ENCODE measurements around the gene CCDC138. TPM values are rescaled to one million over a fixed set of nuclear protein-coding genes. Genes with fewer than 3 reads are reported as not detected.

CCDC138 gene
- polyA plus RNA-seq, 4 donors = 10.7 to 18.6 (median 17.2) TPM

DNA sequence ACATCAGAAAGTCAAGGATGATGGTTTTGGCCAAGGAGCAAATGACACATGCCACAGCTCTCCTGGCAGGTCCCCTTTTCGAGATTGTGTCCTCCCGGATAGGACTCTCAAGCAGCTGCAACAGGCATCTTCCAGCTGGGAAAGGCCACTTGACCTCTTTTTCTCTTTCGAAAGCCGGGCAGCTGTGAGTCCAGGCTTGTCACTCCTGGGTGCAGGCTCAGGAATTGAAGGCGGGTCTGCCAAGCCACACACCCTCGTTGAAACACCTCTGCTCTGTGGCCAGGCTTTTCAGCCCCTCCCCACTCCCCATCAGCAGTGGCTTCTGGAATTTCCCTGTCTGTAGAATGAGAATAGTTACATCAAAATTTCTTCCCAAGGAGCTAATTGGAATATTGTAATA, 98.0 kb downstream of the CCDC138 start:
- DNase-seq (ENCODE audit: low read depth in 4 of 4, low spot score in 3 of 4) = no peak

DNA sequence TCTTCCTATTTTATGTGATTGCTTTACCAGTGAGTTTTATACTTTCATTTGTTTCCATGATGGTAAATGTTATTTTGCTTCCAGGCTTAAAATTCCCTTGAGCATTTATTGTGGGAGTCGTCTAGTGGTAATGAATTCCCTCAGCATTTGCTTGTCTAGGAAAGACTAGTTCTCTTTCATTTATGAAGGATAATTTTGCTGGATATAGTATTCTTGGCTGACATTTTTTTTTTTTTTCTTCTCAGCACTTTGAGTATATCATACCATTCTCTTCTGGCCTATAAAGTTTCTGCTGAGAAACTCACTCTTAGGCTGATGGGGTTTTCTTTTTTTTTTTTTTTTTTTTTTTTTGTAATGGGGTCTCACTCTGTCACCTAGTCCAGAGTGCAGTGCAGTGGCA, 103.3 kb downstream of the CCDC138 start:
- no peak for DNase-seq (ENCODE audit: low read depth in 4 of 4, low spot score in 3 of 4)

DNA sequence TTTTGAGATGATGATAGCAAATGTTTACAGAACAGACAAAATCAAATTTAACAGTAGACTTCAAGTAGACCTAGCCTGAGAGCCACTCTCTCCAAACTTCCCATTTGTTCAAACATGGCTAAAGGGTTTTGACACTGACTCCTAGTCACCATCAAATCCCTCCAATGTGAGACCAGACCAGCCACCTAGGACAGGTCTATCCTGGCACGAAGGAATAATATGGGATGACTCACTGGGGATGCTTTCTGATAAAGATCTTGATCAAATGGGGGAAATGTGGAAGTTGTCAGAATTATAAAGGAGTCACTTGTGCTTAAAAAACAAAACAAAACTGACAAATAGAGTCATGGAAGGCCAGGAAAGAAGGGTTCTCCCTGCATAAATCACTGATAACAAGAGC, 106.7 kb downstream of the CCDC138 start:
- no peak for DNase-seq (ENCODE audit: low read depth in 4 of 4, low spot score in 3 of 4)

DNA sequence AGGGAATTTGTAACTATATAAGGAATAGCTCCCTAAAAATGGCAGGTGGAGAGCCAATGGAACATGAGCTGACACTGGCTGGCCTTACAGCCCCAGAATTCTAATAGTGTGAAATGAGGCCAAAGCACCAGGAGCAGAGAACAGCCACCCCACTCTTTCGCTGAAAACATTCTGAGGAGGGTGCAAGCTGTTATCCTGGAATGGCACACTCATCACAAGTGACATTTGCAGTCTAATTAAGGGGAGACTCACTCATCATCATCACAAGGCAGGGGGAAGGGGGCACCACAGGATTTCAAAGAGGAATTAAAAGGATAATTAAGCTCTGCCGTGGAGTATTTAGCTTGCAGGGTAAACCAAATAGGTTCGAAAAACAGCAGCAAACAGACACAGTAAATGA, 108.2 kb downstream of the CCDC138 start:
- DNase-seq (ENCODE audit: low read depth in 4 of 4, low spot score in 3 of 4) = no peak

DNA sequence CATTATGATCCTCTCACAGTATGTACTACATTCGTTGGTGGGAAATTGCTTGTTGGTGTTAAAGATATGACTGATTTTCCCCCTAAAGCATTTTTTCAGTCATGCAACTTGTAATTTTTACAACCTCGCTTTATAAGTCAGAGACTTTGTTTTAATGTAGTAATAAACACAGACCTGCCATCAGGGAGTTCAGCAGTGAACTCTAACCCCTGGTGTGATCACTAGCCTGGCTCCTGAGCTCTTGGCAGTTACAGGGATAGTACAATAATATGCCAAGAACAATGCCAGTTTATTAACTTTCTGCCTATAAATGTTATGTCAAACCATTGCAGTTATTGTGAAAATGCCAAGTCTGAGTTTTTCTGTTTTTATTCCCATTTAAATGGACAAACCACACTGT, 108.6 kb downstream of the CCDC138 start:
- no peak for DNase-seq (ENCODE audit: low read depth in 4 of 4, low spot score in 3 of 4)

DNA sequence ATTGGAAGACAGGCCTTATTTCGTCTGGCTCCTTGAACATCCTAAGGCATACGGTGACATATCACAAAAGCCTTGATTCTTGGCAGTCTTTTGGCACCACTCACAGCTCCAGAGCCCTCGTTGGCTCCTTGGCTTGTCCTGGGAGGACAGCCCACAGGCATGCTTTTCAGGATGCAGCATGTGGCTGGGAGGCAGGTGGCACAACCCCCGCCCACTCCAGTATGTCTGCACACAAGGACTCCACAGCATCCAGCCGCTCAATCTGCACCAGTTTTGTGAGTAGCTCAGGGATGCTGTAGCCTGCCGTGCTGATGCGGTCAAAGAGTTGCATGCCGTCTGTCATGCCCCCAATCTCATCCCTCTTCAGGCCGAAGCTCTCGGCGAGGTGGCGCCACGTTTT, 110.2 kb downstream of the CCDC138 start:
- DNase-seq (ENCODE audit: low read depth in 4 of 4, low spot score in 3 of 4) = no peak

DNA sequence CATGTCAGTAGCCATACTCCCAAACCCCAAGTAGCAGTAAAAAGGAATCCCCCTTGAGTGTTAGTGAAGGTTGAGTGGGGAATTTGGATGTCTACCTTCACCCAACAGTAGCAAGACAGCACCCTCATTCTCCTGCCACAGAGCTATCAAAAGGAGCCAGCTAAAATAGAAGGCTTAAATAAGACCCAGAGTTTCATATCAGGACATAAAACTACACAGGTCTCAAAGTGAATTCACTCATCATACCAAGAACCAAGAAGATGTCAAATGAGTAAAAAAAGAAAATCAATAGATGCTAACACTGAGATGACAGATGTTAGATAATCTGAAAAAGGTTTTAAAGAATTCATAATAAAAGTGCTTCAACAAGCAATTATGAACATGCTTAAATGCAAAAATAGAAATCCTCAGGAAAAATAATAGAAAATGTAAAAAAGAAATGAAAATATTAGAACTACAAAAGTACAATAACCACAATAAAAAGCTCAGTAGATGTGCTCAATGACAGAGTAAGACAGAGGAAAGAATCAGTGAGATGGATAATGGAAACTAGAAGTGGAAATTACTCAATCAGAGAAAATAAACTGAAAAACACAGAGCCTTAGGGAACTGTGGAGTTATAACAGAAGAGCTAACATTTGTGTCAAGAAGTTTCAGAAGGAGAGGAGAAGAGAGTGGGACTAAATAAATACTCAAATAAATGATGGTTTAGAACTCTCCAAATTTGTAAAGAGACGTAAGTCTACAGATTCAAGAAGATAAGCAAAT, 111.9 kb downstream of the CCDC138 start:
- DNase-seq (ENCODE audit: low read depth in 4 of 4, low spot score in 3 of 4) = no peak

DNA sequence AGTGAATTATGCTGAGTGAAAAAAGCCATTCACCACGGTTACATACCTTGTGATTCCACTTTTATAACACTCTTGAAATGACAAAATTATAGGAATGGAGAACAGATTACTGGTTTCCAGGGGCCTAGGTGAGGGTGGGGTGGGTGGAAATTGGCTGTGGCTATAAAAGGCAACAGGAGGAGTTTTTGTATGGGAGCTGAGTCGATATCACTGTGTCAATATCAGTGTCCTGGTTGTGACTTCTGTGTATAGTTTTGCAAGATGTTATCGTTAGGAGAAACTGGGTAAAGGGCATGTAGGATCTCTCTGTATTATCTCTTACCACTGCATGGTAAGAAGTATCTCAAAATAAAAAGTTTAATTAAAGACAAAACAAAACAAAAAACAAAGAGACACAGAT, 118.1 kb downstream of the CCDC138 start:
- no peak for DNase-seq (ENCODE audit: low read depth in 4 of 4, low spot score in 3 of 4)

DNA sequence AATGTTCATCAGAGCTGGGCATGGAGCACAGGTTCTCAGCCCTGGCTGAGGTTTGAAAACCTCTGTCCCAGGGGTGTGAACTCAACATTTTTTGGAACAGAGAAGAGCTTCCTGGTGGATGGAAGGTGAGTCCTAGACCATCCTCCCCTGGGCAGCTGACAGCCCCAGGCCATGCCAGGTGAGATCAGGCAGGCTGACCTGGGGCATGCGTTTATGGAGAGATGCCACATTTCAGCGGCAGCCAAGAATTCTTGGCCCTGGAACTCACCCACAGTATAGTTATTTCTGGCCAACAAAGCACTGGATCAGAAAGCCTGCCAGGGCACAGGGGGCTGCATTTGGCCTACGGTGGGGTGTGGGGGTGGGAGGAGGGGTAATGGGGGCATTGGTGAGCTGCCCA, 118.6 kb downstream of the CCDC138 start:
- no peak for DNase-seq (ENCODE audit: low read depth in 4 of 4, low spot score in 3 of 4)

DNA sequence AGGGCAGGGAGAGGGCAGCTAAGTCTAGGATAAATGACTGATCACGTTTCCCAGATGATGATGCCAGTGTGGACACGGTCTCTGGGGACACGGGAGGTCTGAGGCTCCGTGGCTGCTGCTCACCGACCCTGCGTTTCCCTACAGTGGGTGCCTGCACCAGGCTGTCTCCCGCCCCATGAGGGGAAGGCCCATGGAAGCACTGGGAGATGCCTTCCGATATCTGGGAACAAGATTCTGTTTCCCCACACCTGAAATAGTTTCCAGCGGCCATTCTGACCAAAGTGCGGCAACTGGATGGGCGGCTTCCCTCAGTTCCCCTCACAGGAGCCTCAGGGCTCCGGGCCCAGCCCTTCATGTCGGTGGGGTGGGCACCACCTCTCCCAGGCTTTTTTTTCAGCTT, 119.3 kb downstream of the CCDC138 start:
- DNase-seq (ENCODE audit: low read depth in 4 of 4, low spot score in 3 of 4) = no peak

DNA sequence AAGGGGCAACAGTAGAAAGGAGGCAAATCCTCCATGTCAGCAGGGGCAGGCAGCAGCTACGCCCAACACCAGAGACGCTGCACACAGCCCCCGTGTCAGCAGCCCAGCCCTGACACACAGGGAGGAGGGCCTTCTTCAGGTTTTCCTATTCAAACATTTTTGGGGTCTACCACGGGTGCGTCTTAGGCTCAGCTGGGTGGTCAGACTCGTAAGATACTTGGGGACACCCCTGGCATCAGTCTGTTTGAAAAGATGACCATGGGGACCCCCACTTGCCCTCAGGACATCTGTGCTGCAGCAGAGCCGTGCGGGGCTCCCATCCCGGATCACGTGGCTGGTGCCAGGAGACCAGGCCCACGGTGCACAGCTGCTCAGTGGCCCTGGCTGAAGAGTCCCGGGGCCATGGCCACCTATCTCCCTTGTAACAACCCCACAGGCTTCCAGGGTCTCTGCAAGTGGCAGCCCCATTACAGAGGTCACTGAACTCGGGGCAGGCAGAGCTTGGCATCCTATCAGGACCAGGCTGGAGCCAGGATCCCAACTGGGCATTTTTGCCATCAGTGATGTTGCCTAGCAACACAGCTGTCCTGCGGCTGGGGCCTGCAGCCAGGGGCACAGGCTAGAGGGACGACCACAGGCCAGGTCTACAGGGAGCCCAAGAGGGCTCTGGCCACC, 120.0 kb downstream of the CCDC138 start:
- no peak for DNase-seq (ENCODE audit: low read depth in 4 of 4, low spot score in 3 of 4)

DNA sequence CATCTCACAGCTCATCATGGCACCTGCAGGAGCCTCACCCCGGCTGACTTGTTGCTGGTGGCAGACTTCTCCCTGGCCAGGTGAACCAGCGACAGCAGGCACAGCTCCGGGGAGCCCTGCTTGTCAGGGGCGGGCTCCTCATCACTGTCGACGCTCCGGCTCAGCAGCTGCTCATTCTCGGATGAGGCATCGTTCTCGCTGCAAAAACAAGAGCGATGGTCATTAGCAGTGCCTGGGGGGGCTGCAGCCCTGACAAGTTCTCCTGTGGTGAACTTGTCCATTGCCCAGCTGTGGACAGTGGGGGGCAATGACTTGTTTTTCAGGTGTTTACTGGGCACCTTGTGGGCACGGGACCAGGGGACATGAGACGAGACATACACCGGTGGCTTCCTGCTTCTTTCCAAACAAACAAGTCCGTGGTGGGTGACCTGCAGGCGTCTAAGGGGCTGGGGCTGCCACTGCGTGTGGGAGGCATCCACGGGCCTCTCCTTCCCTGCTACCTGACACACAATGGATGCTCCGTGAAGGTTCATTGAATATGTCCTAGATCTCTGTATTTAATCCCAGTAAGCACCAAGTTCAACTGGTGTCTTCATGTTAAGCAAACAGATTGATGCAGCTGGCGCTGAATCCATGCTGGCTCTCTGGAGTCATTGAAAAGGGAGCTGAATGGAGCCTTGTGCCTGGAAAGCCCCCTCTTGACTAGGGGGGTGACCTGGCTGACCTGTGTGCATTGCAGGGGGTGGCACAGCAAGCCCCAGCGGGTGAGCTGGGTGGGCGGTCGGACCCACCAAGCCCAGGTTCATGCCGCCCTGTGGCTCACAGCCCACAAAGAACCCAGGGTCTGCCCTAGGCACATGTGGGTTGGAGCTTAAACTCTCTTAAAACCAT, 121.5 kb downstream of the CCDC138 start:
- no peak for DNase-seq (ENCODE audit: low read depth in 4 of 4, low spot score in 3 of 4)

DNA sequence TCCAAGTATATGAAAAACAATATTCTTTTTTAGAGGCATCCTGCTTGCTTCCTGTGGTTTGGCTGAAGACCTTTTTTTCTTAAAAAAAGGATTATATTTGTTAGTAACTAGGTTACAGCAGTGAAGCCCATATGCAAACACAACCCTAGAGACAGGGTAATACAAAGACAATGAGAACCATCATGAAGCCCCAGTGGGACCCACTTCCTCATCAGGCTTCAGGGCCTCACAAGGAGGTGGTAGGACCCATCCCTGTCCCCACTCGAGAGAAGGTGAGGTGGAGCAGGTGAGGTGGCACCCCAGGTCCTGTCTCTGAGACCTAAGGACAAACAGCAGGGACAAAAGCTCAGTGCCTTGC, 122.1 kb downstream of the CCDC138 start:
- no peak for DNase-seq (ENCODE audit: low read depth in 4 of 4, low spot score in 3 of 4)

DNA sequence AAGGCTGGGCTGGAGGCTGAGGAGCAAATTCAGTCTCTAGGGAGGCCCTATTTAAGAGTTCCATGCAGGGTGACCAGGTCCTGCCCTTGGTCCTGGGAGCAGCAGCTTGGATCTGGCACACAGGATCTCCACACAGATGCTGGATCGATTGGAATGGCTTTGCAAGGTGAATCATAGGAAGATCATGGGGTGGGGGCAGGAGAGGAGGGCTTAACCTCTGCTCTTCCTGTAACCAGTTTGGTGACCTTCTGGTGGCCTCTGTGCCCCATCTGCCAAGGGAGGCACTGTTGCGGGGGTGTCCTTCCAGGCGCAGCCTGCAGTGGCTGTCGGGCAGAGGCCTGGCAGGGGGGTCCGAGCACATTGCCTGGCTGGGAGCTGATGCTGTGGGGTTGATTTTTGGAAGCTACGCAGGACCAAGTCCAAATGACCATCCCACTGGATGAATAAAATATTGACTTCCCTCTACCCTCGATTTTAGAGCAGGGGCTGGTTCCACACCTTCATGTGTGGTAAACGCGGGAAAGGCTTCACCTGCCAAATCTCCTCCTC, 122.8 kb downstream of the CCDC138 start:
- DNase-seq (ENCODE audit: low read depth in 4 of 4, low spot score in 3 of 4) = no peak

DNA sequence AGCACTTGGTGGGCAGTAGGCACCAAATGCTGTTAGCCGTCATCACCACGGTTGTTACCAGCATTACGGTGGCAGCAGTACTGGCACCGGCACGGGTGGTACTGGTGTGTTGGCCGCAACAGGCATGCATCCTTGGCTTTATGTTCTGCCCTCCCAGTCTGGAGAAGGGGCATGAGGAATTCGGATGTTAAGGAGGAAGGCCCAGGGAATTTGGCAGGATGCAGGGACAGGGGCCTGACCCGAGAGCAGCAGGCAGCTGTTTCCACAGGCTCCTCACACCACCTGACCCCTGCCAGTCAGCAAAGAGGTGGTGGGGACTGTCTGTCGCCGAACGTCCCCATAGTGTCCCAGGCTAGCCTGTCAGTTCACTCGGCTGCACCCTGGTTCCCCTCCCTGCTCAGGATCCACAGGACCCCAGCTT, 123.5 kb downstream of the CCDC138 start:
- DNase-seq (ENCODE audit: low read depth in 4 of 4, low spot score in 3 of 4) = no peak

DNA sequence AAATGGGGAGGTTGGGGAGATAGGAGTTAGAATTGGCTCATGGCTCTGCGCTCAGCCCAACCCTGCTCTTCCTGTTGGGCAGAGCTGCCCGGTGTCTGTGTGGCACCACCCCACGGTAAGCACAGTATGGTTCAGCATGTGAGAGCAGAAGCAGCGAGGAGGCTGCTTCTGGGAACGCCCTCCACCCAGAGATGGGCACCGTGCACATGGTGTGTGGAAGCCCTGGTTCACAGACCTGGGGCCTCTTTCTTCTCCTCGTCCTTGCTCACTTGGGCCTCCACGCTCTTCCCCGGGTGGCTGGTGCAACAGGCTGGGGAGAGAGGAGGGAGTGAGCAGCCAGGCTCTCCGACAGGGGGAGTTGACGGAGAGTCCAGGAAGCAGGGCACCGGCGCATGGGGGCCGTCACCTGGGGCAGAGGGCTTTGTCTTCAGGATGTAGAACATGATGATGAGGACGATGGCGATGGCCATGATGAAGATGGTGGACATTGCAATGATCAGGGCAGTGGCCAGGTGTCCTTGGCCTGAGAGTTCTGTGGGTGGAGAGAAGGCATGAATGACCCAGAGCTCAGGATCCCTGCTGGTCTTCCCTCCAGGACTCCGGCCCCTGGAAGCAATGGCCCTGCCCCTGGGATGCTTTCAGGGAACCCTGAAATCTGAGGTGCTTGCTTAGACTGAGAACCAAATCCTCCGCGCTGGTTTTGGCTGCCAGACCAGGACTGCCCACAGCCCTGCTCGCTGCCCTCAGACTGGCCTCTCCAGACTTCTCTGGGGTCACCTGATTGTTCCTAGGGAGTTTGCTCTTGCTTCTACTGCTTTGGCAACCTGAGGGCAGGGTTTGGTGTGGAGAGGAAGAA, 124.2 kb downstream of the CCDC138 start:
- no peak for DNase-seq (ENCODE audit: low read depth in 4 of 4, low spot score in 3 of 4)

DNA sequence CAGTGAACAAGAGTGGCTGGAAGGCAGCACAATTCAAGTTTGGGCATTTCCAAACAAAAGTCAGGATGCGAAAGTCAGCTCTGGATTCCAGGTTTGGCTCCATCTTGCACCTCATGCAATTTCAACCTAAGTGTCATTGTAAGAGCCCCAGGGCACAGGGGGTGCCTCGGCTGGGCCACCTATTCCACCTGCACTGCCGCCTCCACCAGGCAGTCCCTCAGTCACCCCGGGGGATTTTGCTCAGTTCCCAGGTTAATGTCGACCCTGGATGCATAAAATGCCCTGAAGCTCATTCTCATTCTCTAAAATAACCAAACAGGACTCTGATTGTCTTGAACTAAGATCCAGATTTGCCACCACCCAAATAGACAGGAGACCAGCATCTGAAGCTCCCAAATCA, 124.8 kb downstream of the CCDC138 start:
- no peak for DNase-seq (ENCODE audit: low read depth in 4 of 4, low spot score in 3 of 4)

DNA sequence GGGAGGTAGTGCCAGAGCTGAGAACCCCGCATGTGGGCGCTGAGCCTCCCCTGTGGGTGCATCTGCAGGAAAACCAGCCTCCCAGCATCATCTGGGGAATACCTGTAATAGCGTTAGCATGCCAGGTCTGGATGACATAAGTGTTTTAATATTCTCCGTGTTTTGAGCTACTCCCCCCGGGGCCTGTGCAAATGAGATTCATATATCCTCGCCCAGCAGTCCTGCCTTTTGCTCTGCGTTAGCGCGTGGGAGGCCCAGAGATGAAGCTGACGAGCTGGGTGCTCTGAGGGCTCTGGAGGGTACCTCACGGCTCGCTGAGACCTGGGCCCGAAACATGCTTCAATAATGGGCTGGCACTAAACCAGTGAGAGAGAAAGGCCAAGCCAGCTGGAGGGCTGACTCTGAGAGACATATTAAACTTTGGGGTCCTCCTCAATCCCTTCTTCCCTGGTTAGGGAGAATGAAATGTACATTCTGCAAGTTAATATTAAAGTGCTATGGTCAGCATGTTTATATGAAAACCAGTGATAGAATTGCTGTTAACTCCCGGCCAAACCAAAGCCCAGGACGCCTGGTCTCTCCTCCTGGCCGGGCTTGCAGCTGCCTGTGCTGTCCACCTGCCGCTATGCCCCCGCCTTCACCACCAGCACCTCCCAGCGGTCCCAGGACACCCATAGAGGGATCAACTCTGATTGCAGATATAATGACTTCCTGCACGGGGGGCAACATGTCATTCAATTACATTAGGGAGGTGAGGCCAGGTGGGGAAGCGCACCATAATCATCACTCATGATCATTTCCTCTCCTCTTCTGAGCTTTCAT, 125.4 kb downstream of the CCDC138 start:
- no peak for DNase-seq (ENCODE audit: low read depth in 4 of 4, low spot score in 3 of 4)

DNA sequence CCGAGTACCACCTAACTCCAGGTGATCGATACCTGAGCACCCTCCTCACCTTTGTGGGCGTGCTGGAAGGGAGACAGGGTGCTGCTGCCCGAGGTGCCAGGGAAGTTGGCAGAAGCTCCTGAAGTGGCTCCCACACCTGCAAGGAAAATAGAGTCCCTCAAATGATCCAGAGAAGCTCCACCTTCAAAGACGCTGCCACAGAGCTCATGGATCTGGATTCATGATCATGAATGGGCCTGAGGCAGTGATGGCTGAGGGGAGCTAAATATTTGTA, 126.0 kb downstream of the CCDC138 start:
- no peak for DNase-seq (ENCODE audit: low read depth in 4 of 4, low spot score in 3 of 4)

Data from left renal pelvis (tissue), 4 donors.